ENCODE data around the gene LAMC3.

DNA sequence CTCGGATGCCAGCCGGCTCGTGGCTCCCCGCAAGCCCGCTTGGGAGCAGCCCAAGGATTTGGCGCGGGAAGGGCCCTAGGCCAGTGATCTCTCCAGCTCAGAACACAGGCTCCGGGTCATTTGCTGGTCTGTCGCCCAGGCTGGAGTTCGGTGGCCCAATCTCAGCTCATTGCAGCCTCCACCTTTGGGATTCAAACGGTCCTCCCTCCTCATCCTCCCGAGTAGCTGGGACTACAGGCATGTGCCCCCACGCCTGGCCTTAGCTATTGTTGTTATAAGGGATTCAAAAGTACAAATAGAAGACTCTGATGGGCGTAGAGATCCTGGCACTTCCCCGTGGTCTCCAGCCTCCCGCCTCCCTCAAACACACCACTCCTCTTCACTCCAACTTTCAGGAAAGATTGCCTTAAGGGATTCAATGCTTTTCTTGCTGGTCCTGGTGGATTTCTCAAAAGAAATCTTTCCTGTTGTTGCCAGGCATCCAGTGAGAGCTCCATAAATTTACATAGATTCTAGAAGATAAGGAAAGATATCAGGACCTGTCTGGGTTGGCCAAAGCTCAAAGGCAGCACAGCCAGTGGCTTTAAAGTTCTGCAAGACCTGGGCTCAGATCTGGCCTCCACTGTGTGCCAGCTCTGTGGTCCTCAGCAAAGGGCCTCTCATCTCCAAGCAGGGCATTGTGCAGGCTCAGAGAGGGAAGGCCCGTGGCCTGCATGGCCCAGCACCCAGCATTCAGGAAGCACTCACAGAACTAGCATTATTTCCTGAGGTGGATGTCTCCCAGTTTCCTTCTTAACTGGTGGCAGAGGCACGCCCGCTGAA lies 88.4 kb downstream of the LAMC3 start:
- TF ChIP-seq, protein P1, sequence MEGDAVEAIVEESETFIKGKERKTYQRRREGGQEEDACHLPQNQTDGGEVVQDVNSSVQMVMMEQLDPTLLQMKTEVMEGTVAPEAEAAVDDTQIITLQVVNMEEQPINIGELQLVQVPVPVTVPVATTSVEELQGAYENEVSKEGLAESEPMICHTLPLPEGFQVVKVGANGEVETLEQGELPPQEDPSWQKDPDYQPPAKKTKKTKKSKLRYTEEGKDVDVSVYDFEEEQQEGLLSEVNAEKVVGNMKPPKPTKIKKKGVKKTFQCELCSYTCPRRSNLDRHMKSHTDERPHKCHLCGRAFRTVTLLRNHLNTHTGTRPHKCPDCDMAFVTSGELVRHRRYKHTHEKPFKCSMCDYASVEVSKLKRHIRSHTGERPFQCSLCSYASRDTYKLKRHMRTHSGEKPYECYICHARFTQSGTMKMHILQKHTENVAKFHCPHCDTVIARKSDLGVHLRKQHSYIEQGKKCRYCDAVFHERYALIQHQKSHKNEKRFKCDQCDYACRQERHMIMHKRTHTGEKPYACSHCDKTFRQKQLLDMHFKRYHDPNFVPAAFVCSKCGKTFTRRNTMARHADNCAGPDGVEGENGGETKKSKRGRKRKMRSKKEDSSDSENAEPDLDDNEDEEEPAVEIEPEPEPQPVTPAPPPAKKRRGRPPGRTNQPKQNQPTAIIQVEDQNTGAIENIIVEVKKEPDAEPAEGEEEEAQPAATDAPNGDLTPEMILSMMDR (conservative IDR thresholded peaks at IDR 0.05; ENCODE audit: low read depth, low read length) = no peak
- no peak for TF ChIP-seq EZH2 (IDR thresholded peaks at IDR 0.05; ENCODE audit: borderline replicate concordance, low read depth, low read length, poor library complexity, severe bottlenecking)

Measured in A673 (cell line).